ENCODE results near the gene NIPAL3.
A peak's percentile ranks its signal among the peaks of the same experiment; 100 is the strongest.
"Not testable (repeated sequence)": the region's sequence is repeated elsewhere in the genome, so short reads cannot be mapped to it uniquely, and the experiment has no call there.

The NIPAL3 gene

GRCh38 chr1:24459551-24460266, 44.1 kb downstream of the NIPAL3 start:
- no peak for DNase-seq (ENCODE audit: low read depth)

GRCh38 chr1:24462128-24462527, 46.5 kb downstream of the NIPAL3 start:
- not testable (repeated sequence) for DNase-seq (ENCODE audit: low read depth)

- no peak for DNase-seq (ENCODE audit: low read depth)
Measured at GRCh38 chr1:24463776-24464735, 48.5 kb downstream of the NIPAL3 start.

GRCh38 chr1:24465099-24465498, 49.5 kb downstream of the NIPAL3 start:
- no peak for DNase-seq (ENCODE audit: low read depth)

- DNase-seq (ENCODE audit: low read depth) = no peak
Measured at GRCh38 chr1:24465638-24466037, 50.0 kb downstream of the NIPAL3 start.

GRCh38 chr1:24468685-24469316, 53.2 kb downstream of the NIPAL3 start:
- no peak for DNase-seq (ENCODE audit: low read depth)

GRCh38 chr1:24470592-24470991, 55.0 kb downstream of the NIPAL3 start:
- peak; percentile 68 for DNase-seq (ENCODE audit: low read depth)

GRCh38 chr1:24472527-24473251, 57.1 kb downstream of the NIPAL3 start:
- no peak for DNase-seq (ENCODE audit: low read depth)

- DNase-seq (ENCODE audit: low read depth) = no peak
Measured at GRCh38 chr1:24474193-24474592, 58.6 kb downstream of the NIPAL3 start.

GRCh38 chr1:24475700-24476099, 60.1 kb downstream of the NIPAL3 start:
- DNase-seq (ENCODE audit: low read depth) = no peak

GRCh38 chr1:24476571-24476970, 61.0 kb downstream of the NIPAL3 start:
- no peak for DNase-seq (ENCODE audit: low read depth)

- no peak for DNase-seq (ENCODE audit: low read depth)
Measured at GRCh38 chr1:24477309-24477708, 61.7 kb downstream of the NIPAL3 start.

- no peak for DNase-seq (ENCODE audit: low read depth)
Measured at GRCh38 chr1:24481101-24481500, 65.5 kb downstream of the NIPAL3 start.

GRCh38 chr1:24481843-24482610, 66.4 kb downstream of the NIPAL3 start:
- DNase-seq (ENCODE audit: low read depth) = no peak

- no peak for DNase-seq (ENCODE audit: low read depth)
Measured at GRCh38 chr1:24483441-24483840, 67.8 kb downstream of the NIPAL3 start.

- no peak for DNase-seq (ENCODE audit: low read depth)
Measured at GRCh38 chr1:24484199-24484598, 68.6 kb downstream of the NIPAL3 start.

GRCh38 chr1:24486331-24487065, 70.9 kb downstream of the NIPAL3 start:
- DNase-seq (ENCODE audit: low read depth) = no peak

- no peak for DNase-seq (ENCODE audit: low read depth)
Measured at GRCh38 chr1:24487455-24487854, 71.9 kb downstream of the NIPAL3 start.

GRCh38 chr1:24488159-24488558, 72.6 kb downstream of the NIPAL3 start:
- not testable (repeated sequence) for DNase-seq (ENCODE audit: low read depth)

GRCh38 chr1:24489674-24490073, 74.1 kb downstream of the NIPAL3 start:
- no peak for DNase-seq (ENCODE audit: low read depth)

Data from CMK (cell line).